PFSK-1 (cell line): ENCODE data around the gene FKBP1A.
A peak's percentile ranks its signal among the peaks of the same experiment; 100 is the strongest.

ENCODE experiments used
- FOXP2 ChIP-seq: optimal IDR thresholded peaks from 2 replicates; pipeline ENCODE3; 2011; ENCODE audit warnings: borderline replicate concordance, control low read depth, inconsistent platforms; ENCODE audit not compliant: insufficient read depth; ENCODE audit errors: extremely low read length, extremely low read depth
- POLR2AphosphoS5 ChIP-seq: IDR thresholded peaks from 2 replicates; pipeline ENCODE4 v1.6.1; 2012; ENCODE audit warnings: low read depth, mild to moderate bottlenecking, control low read depth, low read length, moderate library complexity
- SIN3A ChIP-seq: IDR thresholded peaks from 2 replicates; pipeline ENCODE4 v1.6.1; 2012; ENCODE audit warnings: mild to moderate bottlenecking, low read length, moderate library complexity, borderline replicate concordance; ENCODE audit not compliant: insufficient read depth
- TAF1 ChIP-seq: IDR thresholded peaks from 2 replicates; pipeline ENCODE4 v1.6.1; 2012; ENCODE audit warnings: low read length, control low read depth, borderline replicate concordance; ENCODE audit not compliant: insufficient read depth
- TF ChIP-seq, protein P1 (sequence below), 2 experiments: IDR thresholded peaks; 2 replicates each; pipeline versions ENCODE4 v1.6.1 to v1.8.0; 2011 to 2012; ENCODE audit warnings: low read depth in 2 of 2, low read length in 2 of 2, control low read depth in 1 of 2, inconsistent platforms in 1 of 2, mild to moderate bottlenecking in 1 of 2, moderate library complexity in 1 of 2; ENCODE audit not compliant: insufficient read depth in 1 of 2

DNA sequence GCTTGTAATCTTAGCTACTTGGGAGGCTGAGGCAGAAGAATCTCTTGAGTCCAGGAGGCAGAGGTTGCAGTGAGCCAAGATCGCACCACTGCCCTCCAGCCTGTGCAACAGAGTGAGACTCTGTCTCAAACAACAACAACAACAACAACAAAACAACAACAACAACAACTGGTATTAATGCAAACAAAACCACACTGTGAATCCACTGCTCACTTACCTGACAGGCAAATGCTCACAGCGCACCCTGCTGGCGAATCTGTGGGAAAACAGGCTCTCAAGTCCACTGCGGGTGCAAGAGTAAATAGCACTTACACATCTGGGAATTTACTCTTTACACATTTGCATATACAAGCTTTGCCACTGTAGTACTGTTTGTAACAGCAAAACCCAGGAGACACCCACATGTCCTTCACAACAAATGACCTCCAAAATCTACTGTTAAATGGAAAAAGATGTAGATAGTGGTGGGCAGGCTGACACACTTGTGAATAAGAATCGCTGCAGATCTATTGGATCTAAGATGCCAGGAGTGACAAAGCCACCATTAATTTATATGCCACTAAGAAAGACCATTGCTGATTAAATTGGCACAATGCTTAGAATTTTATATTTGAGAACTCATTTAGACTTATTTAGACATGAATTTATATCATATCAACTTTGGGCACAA lies 44.5 kb upstream of the FKBP1A start:
- no peak for TF ChIP-seq POLR2AphosphoS5
- TF ChIP-seq SIN3A: no peak
- TF ChIP-seq TAF1: 0 out of 2 replicates have a peak, but pooled peaks have one; percentile 20
- TF ChIP-seq, protein P1, sequence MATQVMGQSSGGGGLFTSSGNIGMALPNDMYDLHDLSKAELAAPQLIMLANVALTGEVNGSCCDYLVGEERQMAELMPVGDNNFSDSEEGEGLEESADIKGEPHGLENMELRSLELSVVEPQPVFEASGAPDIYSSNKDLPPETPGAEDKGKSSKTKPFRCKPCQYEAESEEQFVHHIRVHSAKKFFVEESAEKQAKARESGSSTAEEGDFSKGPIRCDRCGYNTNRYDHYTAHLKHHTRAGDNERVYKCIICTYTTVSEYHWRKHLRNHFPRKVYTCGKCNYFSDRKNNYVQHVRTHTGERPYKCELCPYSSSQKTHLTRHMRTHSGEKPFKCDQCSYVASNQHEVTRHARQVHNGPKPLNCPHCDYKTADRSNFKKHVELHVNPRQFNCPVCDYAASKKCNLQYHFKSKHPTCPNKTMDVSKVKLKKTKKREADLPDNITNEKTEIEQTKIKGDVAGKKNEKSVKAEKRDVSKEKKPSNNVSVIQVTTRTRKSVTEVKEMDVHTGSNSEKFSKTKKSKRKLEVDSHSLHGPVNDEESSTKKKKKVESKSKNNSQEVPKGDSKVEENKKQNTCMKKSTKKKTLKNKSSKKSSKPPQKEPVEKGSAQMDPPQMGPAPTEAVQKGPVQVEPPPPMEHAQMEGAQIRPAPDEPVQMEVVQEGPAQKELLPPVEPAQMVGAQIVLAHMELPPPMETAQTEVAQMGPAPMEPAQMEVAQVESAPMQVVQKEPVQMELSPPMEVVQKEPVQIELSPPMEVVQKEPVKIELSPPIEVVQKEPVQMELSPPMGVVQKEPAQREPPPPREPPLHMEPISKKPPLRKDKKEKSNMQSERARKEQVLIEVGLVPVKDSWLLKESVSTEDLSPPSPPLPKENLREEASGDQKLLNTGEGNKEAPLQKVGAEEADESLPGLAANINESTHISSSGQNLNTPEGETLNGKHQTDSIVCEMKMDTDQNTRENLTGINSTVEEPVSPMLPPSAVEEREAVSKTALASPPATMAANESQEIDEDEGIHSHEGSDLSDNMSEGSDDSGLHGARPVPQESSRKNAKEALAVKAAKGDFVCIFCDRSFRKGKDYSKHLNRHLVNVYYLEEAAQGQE (IDR thresholded peaks at IDR 0.05; ENCODE audit: insufficient read depth in 1 of 2, low read depth in 2 of 2, low read length in 2 of 2): no peak
- peak; percentile 90 for TF ChIP-seq FOXP2
